Renal pelvis (tissue), 4 donors: ENCODE measurements around the gene MYO16. TPM values are rescaled to one million over a fixed set of nuclear protein-coding genes. Genes with fewer than 3 reads are reported as not detected.
"Not testable (repeated sequence)": the region's sequence is repeated elsewhere in the genome, so short reads cannot be mapped to it uniquely, and the experiment has no call there.

Experiments used
- DNase-seq: peaks from one replicate; pipeline ENCODE4 v3.0.0-alpha.2; 2013
- polyA plus RNA-seq, 3 donors: library from polyadenylated mRNA; unstranded; fragments of 120-200 nt; gene quantifications; one replicate each; pipeline ENCODE4 v1.2.1, GENCODE V29; 2013; ENCODE audit not compliant: insufficient read length in 3 of 3

MYO16 gene
- polyA plus RNA-seq, 3 donors, result 0.26 to 0.54 (median 0.52) TPM

GRCh38 chr13:108974686-108975085, 345.3 kb downstream of the MYO16 start:
- DNase-seq, result no peak

- no peak for DNase-seq
These were observed 350.8 kb downstream of the MYO16 start for GRCh38 chr13:108980237-108980636.

GRCh38 chr13:108981407-108981806, 352.0 kb downstream of the MYO16 start:
- no peak for DNase-seq

- DNase-seq, result no peak
These were observed 353.9 kb downstream of the MYO16 start for GRCh38 chr13:108983273-108983672.

GRCh38 chr13:108984251-108984920, 355.0 kb downstream of the MYO16 start:
- DNase-seq, result no peak

GRCh38 chr13:108985166-108985565, 355.8 kb downstream of the MYO16 start:
- no peak for DNase-seq

GRCh38 chr13:108987517-108987916, 358.1 kb downstream of the MYO16 start:
- DNase-seq, result no peak

- no peak for DNase-seq
These were observed 358.5 kb downstream of the MYO16 start for GRCh38 chr13:108987944-108988343.

- not testable (repeated sequence) for DNase-seq
These were observed 362.0 kb downstream of the MYO16 start for GRCh38 chr13:108991416-108991815.

GRCh38 chr13:108993346-108993745, 363.9 kb downstream of the MYO16 start:
- DNase-seq, result no peak

- DNase-seq, result no peak
These were observed 367.0 kb downstream of the MYO16 start for GRCh38 chr13:108996430-108996829.

GRCh38 chr13:109000207-109000606, 370.8 kb downstream of the MYO16 start:
- no peak for DNase-seq

GRCh38 chr13:109002934-109003333, 373.5 kb downstream of the MYO16 start:
- no peak for DNase-seq

GRCh38 chr13:109007946-109008345, 378.5 kb downstream of the MYO16 start:
- DNase-seq, result no peak

- no peak for DNase-seq
These were observed 380.3 kb downstream of the MYO16 start for GRCh38 chr13:109009756-109010155.

- DNase-seq, result no peak
These were observed 381.5 kb downstream of the MYO16 start for GRCh38 chr13:109010912-109011311.

GRCh38 chr13:109012115-109012514, 382.7 kb downstream of the MYO16 start:
- no peak for DNase-seq

GRCh38 chr13:109021558-109021957, 392.1 kb downstream of the MYO16 start:
- no peak for DNase-seq

- DNase-seq, result no peak
These were observed 395.2 kb downstream of the MYO16 start for GRCh38 chr13:109024611-109025010.

- no peak for DNase-seq
These were observed 396.9 kb downstream of the MYO16 start for GRCh38 chr13:109026266-109026665.

- no peak for DNase-seq
These were observed 399.2 kb downstream of the MYO16 start for GRCh38 chr13:109028624-109029023.

GRCh38 chr13:109033090-109033489, 403.7 kb downstream of the MYO16 start:
- DNase-seq, result no peak

GRCh38 chr13:109036078-109036780, 406.8 kb downstream of the MYO16 start:
- DNase-seq, result no peak

- no peak for DNase-seq
These were observed 414.2 kb downstream of the MYO16 start for GRCh38 chr13:109043636-109044035.
